OCI-LY7 (cell line): ENCODE data around the gene FBXL16. TPM values are rescaled to one million over a fixed set of nuclear protein-coding genes. Genes with fewer than 3 reads are reported as not detected.
A peak's percentile ranks its signal among the peaks of the same experiment; 100 is the strongest.

Experiments used
- BruUV-seq: library from RNA; stranded (reverse); fragments of 400-500 nt; replicated peaks from 2 replicates; lab custom pipeline; 2021; lab: Mats Ljungman, UMichigan
- CTCF ChIA-PET: fragments of 300-600 bp; sonication (Branson Sonifier 250); formaldehyde crosslinking; loops from one replicate; lab custom pipeline; 2022; ENCODE audit warnings: antibody characterized with exemption; ENCODE audit not compliant: unreplicated experiment; lab: Charles Lee
- POLR2A ChIA-PET: fragments of 300-600 bp; sonication (Branson Sonifier 250); formaldehyde crosslinking; loops from one replicate; lab custom pipeline; 2022; ENCODE audit warnings: antibody characterized with exemption; lab: Charles Lee
- DNase-seq: peaks from one replicate; pipeline ENCODE4 v3.0.0-alpha.2; 2015; ENCODE audit warnings: low spot score
- H2AFZ ChIP-seq: fragments of 200-600 bp; sonication (generic), shearing (Covaris generic); 2 replicates; pipeline ENCODE4 v1.6.1; 2014; ENCODE audit warnings: mild to moderate bottlenecking, antibody characterized with exemption, low read length, moderate library complexity
- H3K27ac ChIP-seq: fragments of 200-600 bp; sonication (generic); 2 replicates; pipeline ENCODE4 v1.5.1; 2014; ENCODE audit warnings: mixed run types, low read depth, mild to moderate bottlenecking, moderate library complexity, low read length, inconsistent platforms; ENCODE audit not compliant: poor library complexity, severe bottlenecking
- H3K36me3 ChIP-seq: fragments of 200-600 bp; sonication (generic); 2 replicates; pipeline ENCODE4 v1.6.1; 2014; ENCODE audit warnings: mild to moderate bottlenecking, antibody characterized with exemption, low read length, moderate library complexity, mixed read lengths; ENCODE audit not compliant: insufficient read depth
- H3K4me1 ChIP-seq: fragments of 200-600 bp; sonication (generic); 2 replicates; pipeline ENCODE4 v1.5.1; 2014; ENCODE audit warnings: mild to moderate bottlenecking, low read length; ENCODE audit not compliant: insufficient read depth, poor library complexity, severe bottlenecking
- H3K4me2 ChIP-seq: fragments of 200-600 bp; sonication (generic); 2 replicates; pipeline ENCODE4 v1.6.1; 2014; ENCODE audit warnings: mild to moderate bottlenecking, low read length
- H3K4me3 ChIP-seq: fragments of 200-600 bp; sonication (generic); 2 replicates; pipeline ENCODE4 v1.5.1; 2014; ENCODE audit warnings: mild to moderate bottlenecking, low read depth, low read length; ENCODE audit not compliant: poor library complexity, severe bottlenecking
- H3K79me2 ChIP-seq: fragments of 200-600 bp; sonication (generic); 2 replicates; pipeline ENCODE4 v1.6.1; 2016; ENCODE audit warnings: low read depth, mild to moderate bottlenecking, low read length, moderate library complexity, mixed read lengths; ENCODE audit not compliant: insufficient read depth
- H3K9me2 ChIP-seq: fragments of 200-600 bp; sonication (generic); 2 replicates; pipeline ENCODE4 v1.6.1; 2016; ENCODE audit warnings: mild to moderate bottlenecking, low read length, mixed read lengths; ENCODE audit not compliant: insufficient read depth
- H3K9me3 ChIP-seq: fragments of 200-600 bp; sonication (generic); 2 replicates; pipeline ENCODE4 v1.6.1; 2014; ENCODE audit warnings: mild to moderate bottlenecking, mixed run types, low read length, mixed read lengths
- H4K20me1 ChIP-seq: fragments of 200-600 bp; sonication (generic); 2 replicates; pipeline ENCODE4 v1.6.1; 2014; ENCODE audit warnings: mild to moderate bottlenecking, antibody characterized with exemption, low read length, moderate library complexity, mixed read lengths; ENCODE audit not compliant: insufficient read depth
- CTCF ChIP-seq: fragments of 200-600 bp; sonication (generic); conservative IDR thresholded peaks from 2 replicates; pipeline ENCODE4 v1.5.1; 2014; ENCODE audit warnings: mild to moderate bottlenecking, antibody characterized with exemption, low read length, moderate library complexity, mixed read lengths
- EZH2phosphoT487 ChIP-seq: fragments of 200-600 bp; sonication (generic); IDR thresholded peaks from 2 replicates; pipeline ENCODE4 v1.6.1; 2018; ENCODE audit warnings: low read depth, borderline replicate concordance, mild to moderate bottlenecking, mixed run types, antibody characterized with exemption, low read length, moderate library complexity, mixed read lengths
- intact Hi-C: fragments of 100-400 bp; cut with micrococcal nuclease; formaldehyde crosslinking; loops from one replicate; pipeline ENCODE4 v1.10.0; 2022; ENCODE audit not compliant: unreplicated experiment
- total RNA-seq, 2 experiments: library from RNA; depleted of rRNA in 1 of 2; stranded (reverse); fragments of >200 nt in 1 of 2; shearing (Covaris generic) in 1 of 2; gene quantifications; 2 replicates each; pipeline ENCODE4 v1.2.3, GENCODE V29; 2014 to 2022

FBXL16 gene
- total RNA-seq, 2 experiments from 2014 or later, result 0.16 to 0.42 TPM

GRCh38 chr16:686459-687260 is 18.9 kb downstream of the FBXL16 start:
- DNase-seq, result no peak
- no peak overlapping the region for H3K4me2 ChIP-seq
- H3K27ac ChIP-seq, result no peak overlapping the region
- intact Hi-C loops, result no loop called here
- H3K9me3 ChIP-seq, result no peaks in the 10 kb centered on the region
- ChIA-PET CTCF (no interaction called here), POLR2A (no interaction called here)
- BruUV-seq, result no TSS peak
- H4K20me1 ChIP-seq, result no peaks in the 10 kb centered on the region
- H2AFZ ChIP-seq, result no peak overlapping the region
- peaks cover 33% of the 10 kb centered on the region for H3K4me1 ChIP-seq
- H3K9me2 ChIP-seq, result no peaks in the 10 kb centered on the region
- peaks cover 22% of the 10 kb centered on the region; the same call in 1 of the 2 replicates for H3K79me2 ChIP-seq
- no peak overlapping the region for H3K4me3 ChIP-seq
- no peak for TF ChIP-seq CTCF
- H3K36me3 ChIP-seq, result peaks cover 40% of the 10 kb centered on the region

GRCh38 chr16:685967-686366 is 19.6 kb downstream of the FBXL16 start:
- Histone ChIP-seq H4K20me1 (0 out of 2 replicates have a peak, but pooled peaks cover 5% of the 10 kb centered on the region), H2AFZ (no peak overlapping the region), H3K9me2 (no peaks in the 10 kb centered on the region), H3K79me2 (peaks cover 29% of the 10 kb centered on the region; the same call in 1 of the 2 replicates), H3K4me1 (peaks cover 40% of the 10 kb centered on the region), H3K27ac (no peak overlapping the region), H3K9me3 (no peaks in the 10 kb centered on the region), H3K36me3 (peaks cover 46% of the 10 kb centered on the region), H3K4me3 (no peak overlapping the region), H3K4me2 (no peak overlapping the region)
- CTCF ChIA-PET, result no interaction called here
- POLR2A ChIA-PET, result no interaction called here
- DNase-seq, result no peak
- no TSS peak for BruUV-seq
- TF ChIP-seq CTCF (peak; percentile 54; the same call in 1 of the 2 replicates), EZH2phosphoT487 (no peak)
- intact Hi-C loops, result no loop called here
